Astrocyte (in vitro differentiated cells and primary cell): ENCODE measurements around the gene ABHD4. TPM values are rescaled to one million over a fixed set of nuclear protein-coding genes. Genes with fewer than 3 reads are reported as not detected.

Experiments used
- DNase-seq: peaks from one replicate; pipeline ENCODE4 v3.0.0-alpha.2; 2010; ENCODE audit warnings: low read depth
- FAIRE-seq: peaks from 2 replicates; lab custom pipeline; 2011; peaks lifted over from hg19 to GRCh38; lab: Jason Lieb, UNC
- H2AFZ ChIP-seq: 2 replicates; pipeline ENCODE4 v1.6.0; 2012; ENCODE audit warnings: low read depth, low read length, inconsistent platforms
- H3K27ac ChIP-seq: 2 replicates; pipeline ENCODE4 v1.5.1; 2011; ENCODE audit warnings: low read depth, low read length, inconsistent platforms
- H3K27me3 ChIP-seq: 2 replicates; pipeline ENCODE4 v1.6.0; 2011; ENCODE audit warnings: low read length, inconsistent platforms; ENCODE audit not compliant: insufficient read depth
- H3K36me3 ChIP-seq: 2 replicates; pipeline ENCODE4 v1.5.1; 2011; ENCODE audit warnings: low read length, inconsistent platforms; ENCODE audit not compliant: insufficient read depth
- H3K4me1 ChIP-seq: 2 replicates; pipeline ENCODE4 v1.5.1; 2011; ENCODE audit warnings: low read length, inconsistent platforms; ENCODE audit not compliant: insufficient read depth
- H3K4me2 ChIP-seq: 2 replicates; pipeline ENCODE4 v1.6.0; 2012; ENCODE audit warnings: low read length, inconsistent platforms
- H3K4me3 ChIP-seq: 2 replicates; pipeline ENCODE4 v1.5.1; 2011; ENCODE audit warnings: low read depth, mild to moderate bottlenecking, low read length, inconsistent platforms; ENCODE audit not compliant: insufficient read depth
- H3K79me2 ChIP-seq: 2 replicates; pipeline ENCODE4 v1.6.0; 2012; ENCODE audit warnings: mild to moderate bottlenecking, low read length, inconsistent platforms; ENCODE audit not compliant: insufficient read depth
- H3K9ac ChIP-seq: 2 replicates; pipeline ENCODE4 v1.6.0; 2012; ENCODE audit warnings: mild to moderate bottlenecking, low read length, inconsistent platforms
- H3K9me3 ChIP-seq: 2 replicates; pipeline ENCODE4 v1.5.1; 2012; ENCODE audit warnings: low read depth, mild to moderate bottlenecking, low read length, inconsistent platforms; ENCODE audit not compliant: insufficient read depth
- H4K20me1 ChIP-seq: 2 replicates; pipeline ENCODE4 v1.6.0; 2012; ENCODE audit warnings: low read length, inconsistent platforms; ENCODE audit not compliant: insufficient read depth
- H3K27ac Mint-ChIP-seq: one replicate; pipeline ENCODE4 v1.8.0; 2021; ENCODE audit warnings: mild to moderate bottlenecking, mixed read lengths; ENCODE audit not compliant: unreplicated experiment
- H3K27me3 Mint-ChIP-seq: one replicate; pipeline ENCODE4 v1.8.0; 2021; ENCODE audit warnings: low read depth, mixed read lengths; ENCODE audit not compliant: unreplicated experiment
- H3K36me3 Mint-ChIP-seq: one replicate; pipeline ENCODE4 v1.8.0; 2021; ENCODE audit warnings: low read depth, mixed read lengths; ENCODE audit not compliant: unreplicated experiment
- H3K4me1 Mint-ChIP-seq: one replicate; pipeline ENCODE4 v1.8.0; 2021; ENCODE audit warnings: low read depth, mixed read lengths; ENCODE audit not compliant: unreplicated experiment
- H3K4me3 Mint-ChIP-seq: one replicate; pipeline ENCODE4 v1.8.0; 2021; ENCODE audit warnings: mild to moderate bottlenecking, moderate library complexity, mixed read lengths; ENCODE audit not compliant: unreplicated experiment
- H3K9me3 Mint-ChIP-seq: one replicate; pipeline ENCODE4 v1.8.0; 2021; ENCODE audit warnings: mild to moderate bottlenecking, mixed read lengths; ENCODE audit not compliant: unreplicated experiment
- CTCF ChIP-seq: IDR thresholded peaks from 2 replicates; pipeline ENCODE4 v1.5.1; 2011; ENCODE audit warnings: low read depth, mild to moderate bottlenecking, inconsistent platforms, low read length, moderate library complexity; ENCODE audit not compliant: insufficient read depth
- EZH2 ChIP-seq: IDR thresholded peaks from 2 replicates; pipeline ENCODE4 v1.6.1; 2012; ENCODE audit warnings: mild to moderate bottlenecking, low read length, inconsistent platforms; ENCODE audit not compliant: insufficient read depth
- total RNA-seq: library from RNA; stranded (reverse); gene quantifications from 2 replicates; pipeline ENCODE4 v1.2.1, GENCODE V29; 2021

Gene ABHD4
- total RNA-seq, 1 donor from 2014 or later: 52.4 TPM

GRCh38 chr14:22593601-22594000 lies 4.5 kb upstream of the ABHD4 start:
- no peak overlapping the region for H2AFZ ChIP-seq
- FAIRE-seq: no peak

GRCh38 chr14:22594156-22594716 lies 3.9 kb upstream of the ABHD4 start:
- Histone ChIP-seq H3K27me3 (peaks cover 6% of the 10 kb centered on the region), H3K27ac (no peak overlapping the region), H3K4me1 (peaks cover 11% of the 10 kb centered on the region), H2AFZ (no peak overlapping the region), H3K4me3 (no peak overlapping the region), H3K9me3 (no peaks in the 10 kb centered on the region), H3K9ac (no peak overlapping the region), H3K36me3 (no peaks in the 10 kb centered on the region), H3K79me2 (no peaks in the 10 kb centered on the region), H4K20me1 (no peaks in the 10 kb centered on the region), H3K4me2 (no peak overlapping the region)
- H3K27me3 Mint-ChIP-seq: peaks cover 8% of the 10 kb centered on the region
- H3K4me3 Mint-ChIP-seq: no peak overlapping the region
- no peak overlapping the region for H3K27ac Mint-ChIP-seq
- H3K9me3 Mint-ChIP-seq: peaks cover 3% of the 10 kb centered on the region
- TF ChIP-seq EZH2 (no peak), CTCF (no peak)
- no peak for DNase-seq
- H3K4me1 Mint-ChIP-seq: peaks cover 4% of the 10 kb centered on the region
- FAIRE-seq: no peak
- no peaks in the 10 kb centered on the region for H3K36me3 Mint-ChIP-seq

More at GRCh38 chr14:22593601-22594000, 4.5 kb upstream of the ABHD4 start:
- Histone ChIP-seq H3K4me3 (no peak overlapping the region), H3K36me3 (no peaks in the 10 kb centered on the region), H3K4me1 (peaks cover 4% of the 10 kb centered on the region), H3K4me2 (no peak overlapping the region), H4K20me1 (no peaks in the 10 kb centered on the region), H3K9ac (no peak overlapping the region), H3K9me3 (no peaks in the 10 kb centered on the region), H3K27me3 (peaks cover 6% of the 10 kb centered on the region), H3K79me2 (peaks cover 5% of the 10 kb centered on the region), H3K27ac (no peak overlapping the region)
- Mint-ChIP-seq H3K36me3 (no peaks in the 10 kb centered on the region), H3K4me3 (no peak overlapping the region), H3K9me3 (peaks cover 3% of the 10 kb centered on the region), H3K27ac (no peak overlapping the region), H3K4me1 (no peaks in the 10 kb centered on the region), H3K27me3 (peaks cover 8% of the 10 kb centered on the region)
- no peak for TF ChIP-seq EZH2
- no peak for TF ChIP-seq CTCF
- DNase-seq: no peak

GRCh38 chr14:22596354-22596879 lies 1.7 kb upstream of the ABHD4 start:
- TF ChIP-seq CTCF (no peak), EZH2 (no peak)
- peaks cover 8% of the 10 kb centered on the region for H3K27me3 Mint-ChIP-seq
- DNase-seq: no peak
- Histone ChIP-seq H3K9ac (no peak overlapping the region), H3K9me3 (no peaks in the 10 kb centered on the region), H4K20me1 (no peaks in the 10 kb centered on the region), H3K79me2 (no peaks in the 10 kb centered on the region), H2AFZ (no peak overlapping the region), H3K27me3 (peaks cover 6% of the 10 kb centered on the region), H3K4me2 (no peak overlapping the region), H3K4me3 (no peak overlapping the region), H3K4me1 (peaks cover 12% of the 10 kb centered on the region), H3K27ac (no peak overlapping the region), H3K36me3 (no peaks in the 10 kb centered on the region)
- H3K36me3 Mint-ChIP-seq: peaks cover 3% of the 10 kb centered on the region
- peaks cover 3% of the 10 kb centered on the region for H3K9me3 Mint-ChIP-seq
- no peak for FAIRE-seq
- H3K4me3 Mint-ChIP-seq: no peak overlapping the region
- H3K4me1 Mint-ChIP-seq: peaks cover 18% of the 10 kb centered on the region
- no peak overlapping the region for H3K27ac Mint-ChIP-seq
